ENCODE data around the gene RASSF5. TPM values are rescaled to one million over a fixed set of nuclear protein-coding genes. Genes with fewer than 3 reads are reported as not detected.

RASSF5 gene
- total and polyA plus RNA-seq, 9 of the 15 experiments (the other 6 are each of a cell fraction or from before 2014, with no cell fraction given): 6.1 to 41.0 (median 25.2) TPM

DNA sequence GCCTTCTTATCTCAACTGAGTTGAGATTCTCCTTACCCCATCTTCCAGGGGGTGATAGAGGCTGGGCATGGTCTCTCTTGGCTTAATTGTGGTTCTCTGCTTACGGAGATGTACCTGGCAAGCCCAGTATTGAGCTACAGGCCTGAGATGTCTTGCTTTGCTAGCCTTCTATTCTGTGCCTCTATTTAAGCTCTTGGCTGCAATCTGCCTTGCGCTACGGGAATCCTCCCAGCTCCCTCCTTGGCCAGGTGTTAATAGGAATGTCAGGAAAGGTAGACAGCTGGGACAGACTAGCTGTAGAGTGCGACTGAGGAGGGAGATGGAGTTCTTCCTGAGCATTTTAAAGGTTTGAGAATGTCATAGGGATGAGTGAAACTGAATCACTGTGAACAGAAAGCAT is 47.6 kb upstream of the RASSF5 start:
- Histone ChIP-seq H3K9ac (ENCODE audit: insufficient read depth in 1 of 2, low read depth in 2 of 2, low read length in 2 of 2) (no peak overlapping the region), H3K79me2 (ENCODE audit: control insufficient read depth, insufficient read depth, low read length) (no peaks in the 10 kb centered on the region), H3K9me1 (ENCODE audit: control insufficient read depth, insufficient read depth, low read length) (no peaks in the 10 kb centered on the region), H3K27me3 (ENCODE audit: control insufficient read depth in 2 of 2, insufficient read depth in 2 of 2, low read length in 2 of 2) (no peaks in the 10 kb centered on the region), H3K36me3 (ENCODE audit: control insufficient read depth, insufficient read depth, low read length) (peaks cover 13% of the 10 kb centered on the region; the same call in 1 of the 3 replicates), H4K20me1 (replicated peaks; ENCODE audit: control insufficient read depth, insufficient read depth, low read length) (no peaks in the 10 kb centered on the region), H2AFZ (ENCODE audit: low read depth, low read length) (no peak overlapping the region), H3K9me3 (replicated peaks; ENCODE audit: control insufficient read depth, insufficient read depth, low read depth, low read length) (no peaks in the 10 kb centered on the region), H3K4me3 (no peak overlapping the region), H3K27ac (ENCODE audit: extremely low read depth, low read depth, low read length) (no peak overlapping the region), H3K4me1 (replicated peaks in 1 of 2; ENCODE audit: control insufficient read depth in 2 of 2, insufficient read depth in 2 of 2, low read length in 2 of 2) (peaks cover 17 to 34% of the 10 kb centered on the region in 2 experiments), H3K4me2 (ENCODE audit: insufficient read depth, low read length) (no peak overlapping the region)
- ATAC-seq (no peak), DNase-seq (ENCODE audit: extremely low read depth in 1 of 4, low spot score in 3 of 4) (no peak), FAIRE-seq (no peak)
- intact Hi-C loops (cut with micrococcal nuclease) (no loop called here), in situ Hi-C loops (cut with MboI) (loop anchor here (10.0 kb wide), 1 partner anchor 295 kb away; no protein-coding TSS in a partner anchor)
- 68% methylated on average over 4 of the region's 4 CpGs for WGBS (ENCODE audit: insufficient coverage, low coverage, missing lambda C conversion rate)
- BruUV-seq (replicated peaks): no TSS peak
- TF ChIP-seq ZNF408 (CRISPR knock-in tag; IDR thresholded peaks at IDR 0.05; ENCODE audit: low read depth): no peak
- TF ChIP-seq, protein P1, sequence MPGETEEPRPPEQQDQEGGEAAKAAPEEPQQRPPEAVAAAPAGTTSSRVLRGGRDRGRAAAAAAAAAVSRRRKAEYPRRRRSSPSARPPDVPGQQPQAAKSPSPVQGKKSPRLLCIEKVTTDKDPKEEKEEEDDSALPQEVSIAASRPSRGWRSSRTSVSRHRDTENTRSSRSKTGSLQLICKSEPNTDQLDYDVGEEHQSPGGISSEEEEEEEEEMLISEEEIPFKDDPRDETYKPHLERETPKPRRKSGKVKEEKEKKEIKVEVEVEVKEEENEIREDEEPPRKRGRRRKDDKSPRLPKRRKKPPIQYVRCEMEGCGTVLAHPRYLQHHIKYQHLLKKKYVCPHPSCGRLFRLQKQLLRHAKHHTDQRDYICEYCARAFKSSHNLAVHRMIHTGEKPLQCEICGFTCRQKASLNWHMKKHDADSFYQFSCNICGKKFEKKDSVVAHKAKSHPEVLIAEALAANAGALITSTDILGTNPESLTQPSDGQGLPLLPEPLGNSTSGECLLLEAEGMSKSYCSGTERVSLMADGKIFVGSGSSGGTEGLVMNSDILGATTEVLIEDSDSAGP (CRISPR knock-in tag; IDR thresholded peaks at IDR 0.05): no peak
- TF ChIP-seq ZNF347 (CRISPR knock-in tag; IDR thresholded peaks at IDR 0.05; ENCODE audit: low read depth): no peak
- no peak for TF ChIP-seq ILF3 (IDR thresholded peaks at IDR 0.05; ENCODE audit: borderline replicate concordance)
- CTCF ChIA-PET (ENCODE audit: low intra/inter-chr PET ratio): interaction anchor here (0.7 kb wide), 1 partner anchor 361 kb away, joined by 3 read pairs; no protein-coding TSS in a partner anchor
- POLR2A ChIA-PET: interaction anchor here (0.6 to 1.4 kb wide), 3 partner anchors 9 to 465 kb away, joined by 3 to 5 read pairs (median 3); partner anchors contain the start of gene IKBKE

Data from K562 (cell line).